Endothelial cell of umbilical vein (primary cell): ENCODE measurements around the gene MEF2A.

ENCODE experiments used
- CTCF ChIP-seq, 2 donors: IDR thresholded peaks; 1 replicate in 1 of 2; 2 replicates in 1 of 2; pipeline ENCODE4 v1.5.1; 2011; ENCODE audit warnings: low read length in 2 of 2, mild to moderate bottlenecking in 2 of 2, moderate library complexity in 2 of 2, control low read depth in 1 of 2, inconsistent platforms in 1 of 2, low read depth in 1 of 2; ENCODE audit not compliant: insufficient read depth in 1 of 2; ENCODE audit errors: extremely low read depth in 1 of 2
- EZH2 ChIP-seq: IDR thresholded peaks from 2 replicates; pipeline ENCODE4 v1.6.1; 2012; ENCODE audit warnings: borderline replicate concordance, low read depth, mild to moderate bottlenecking, moderate library complexity, low read length, inconsistent platforms; ENCODE audit not compliant: severe bottlenecking
- FOS ChIP-seq: IDR thresholded peaks from 2 replicates; pipeline ENCODE4 v1.6.1; 2011; ENCODE audit warnings: mild to moderate bottlenecking, low read length, moderate library complexity, borderline replicate concordance; ENCODE audit not compliant: insufficient read depth
- GATA2 ChIP-seq: IDR thresholded peaks from 2 replicates; pipeline ENCODE4 v1.7.0; 2011; ENCODE audit warnings: low read depth, mild to moderate bottlenecking, moderate library complexity, mixed read lengths, low read length; ENCODE audit not compliant: insufficient read length, insufficient read depth
- JUN ChIP-seq: IDR thresholded peaks from 2 replicates; pipeline ENCODE4 v1.6.1; 2011; ENCODE audit warnings: borderline replicate concordance, low read depth; ENCODE audit not compliant: insufficient read length, insufficient read depth
- MAX ChIP-seq: IDR thresholded peaks from 2 replicates; pipeline ENCODE4 v1.6.1; 2011; ENCODE audit not compliant: insufficient read depth, insufficient read length
- MYC ChIP-seq: IDR thresholded peaks from one replicate; pipeline ENCODE4 v1.6.1; 2011; ENCODE audit warnings: mild to moderate bottlenecking, low read depth, low read length
- POLR2A ChIP-seq: IDR thresholded peaks from 2 replicates; pipeline ENCODE4 v1.6.1; 2012; ENCODE audit warnings: low read depth, mild to moderate bottlenecking, control low read depth, low read length
- POLR2AphosphoS5 ChIP-seq: IDR thresholded peaks from 2 replicates; pipeline ENCODE4 v1.6.1; 2012; ENCODE audit warnings: low read depth, mild to moderate bottlenecking, control low read depth, low read length, moderate library complexity; ENCODE audit not compliant: insufficient read depth

DNA sequence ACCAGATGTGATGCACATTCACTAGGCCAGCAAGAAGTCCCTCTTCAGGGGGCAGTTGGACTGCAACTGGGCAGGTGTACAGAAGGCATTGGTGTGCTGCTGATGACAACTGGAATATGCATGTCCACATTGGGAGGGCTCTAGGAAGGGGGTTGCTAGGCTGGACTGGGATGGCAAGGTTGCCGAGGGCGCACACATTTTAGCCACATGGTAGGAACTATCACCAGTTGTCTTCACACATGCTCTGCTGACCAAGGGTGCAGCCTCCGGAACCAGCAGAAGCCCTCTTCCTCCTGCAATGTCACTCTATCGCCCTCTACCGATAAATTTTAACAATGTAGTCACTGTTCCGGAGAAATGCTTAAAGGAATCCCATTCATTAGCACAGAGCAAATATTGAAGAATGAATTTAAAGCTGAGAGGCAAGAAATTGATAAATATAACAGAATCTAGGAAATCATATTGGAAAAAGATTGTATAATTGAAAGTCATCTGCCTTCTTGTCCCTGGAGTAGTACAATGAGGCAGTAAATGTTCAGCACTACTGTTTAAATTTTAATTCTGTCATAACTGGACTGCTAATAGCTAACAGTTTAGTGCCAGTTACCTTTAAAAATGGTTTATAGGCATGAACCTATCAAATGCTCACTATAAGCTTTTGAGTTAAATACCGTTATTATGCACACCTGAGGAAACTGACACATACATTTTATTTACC lies 190.1 kb downstream of the MEF2A start:
- TF ChIP-seq CTCF (IDR thresholded peaks at IDR 0.05; ENCODE audit: extremely low read depth in 1 of 2, insufficient read depth in 1 of 2, low read depth in 1 of 2, low read length in 2 of 2) (peak; percentile 67 to 68), EZH2 (no peak), POLR2A (no peak), JUN (no peak), MAX (no peak), FOS (no peak), POLR2AphosphoS5 (no peak), MYC (no peak), GATA2 (no peak)
